Transverse colon (tissue), 4 donors: ENCODE results near the gene SEPTIN12. TPM values are rescaled to one million over a fixed set of nuclear protein-coding genes. Genes with fewer than 3 reads are reported as not detected.

Experiments
- DNase-seq: peaks from one replicate; pipeline ENCODE4 v3.0.0-alpha.2; 2019
- H3K27ac ChIP-seq, 4 donors: fragments of 200-600 bp; sonication (generic); 2 replicates each; pipeline ENCODE4 v1.5.1; 2016 to 2018; ENCODE audit warnings: inconsistent platforms in 4 of 4
- H3K27me3 ChIP-seq: fragments of 200-600 bp; sonication (generic); 2 replicates; pipeline ENCODE4 v1.5.1; 2017; ENCODE audit warnings: inconsistent platforms
- H3K36me3 ChIP-seq, 4 donors: fragments of 200-600 bp; sonication (generic); 2 replicates each; pipeline ENCODE4 v1.5.1; 2017 to 2019; ENCODE audit warnings: inconsistent platforms in 4 of 4
- H3K4me1 ChIP-seq, 4 donors: fragments of 200-600 bp; sonication (generic); 2 replicates each; pipeline ENCODE4 v1.5.1; 2017 to 2020; ENCODE audit warnings: inconsistent platforms in 4 of 4
- H3K4me3 ChIP-seq, 4 donors: fragments of 200-600 bp; sonication (generic); 1 replicate in 1 of 4; 2 replicates in 3 of 4; pipeline versions ENCODE4 v1.5.1 to v1.6.1; 2017 to 2019; ENCODE audit warnings: inconsistent platforms in 4 of 4
- H3K9me3 ChIP-seq, 2 donors: fragments of 200-600 bp; sonication (generic); 2 replicates each; pipeline ENCODE4 v1.5.1; 2017 to 2019; ENCODE audit warnings: inconsistent platforms in 2 of 2
- EP300 ChIP-seq: sonication (generic); formaldehyde crosslinking; IDR thresholded peaks from one replicate; pipeline ENCODE4 v1.6.1; 2017; ENCODE audit warnings: antibody characterized with exemption, low read depth
- POLR2A ChIP-seq: fragments of 450-650 bp; IDR thresholded peaks from one replicate; pipeline ENCODE4 v1.6.1; 2016; ENCODE audit warnings: antibody characterized with exemption, mild to moderate bottlenecking, moderate library complexity
- POLR2AphosphoS5 ChIP-seq, 3 donors: sonication (generic); formaldehyde crosslinking; IDR thresholded peaks; one replicate each; pipeline ENCODE4 v1.6.1; 2016; ENCODE audit warnings: antibody characterized with exemption in 3 of 3
- WGBS, 2 donors: methylation state at CpG; one replicate each; pipeline ENCODE4 v1.1.5; 2018; ENCODE audit warnings: low coverage in 1 of 2; 5-methylcytosine and 5-hydroxymethylcytosine counted together
- in situ Hi-C, 4 donors: fragments of 200-750 bp; cut with MboI; loops; one replicate each; pipeline versions ENCODE4 v1.15.0 to v1.15.1; 2017; ENCODE audit warnings: low sequenced_read_pairs in 3 of 4, low pct_ligation_motif_present in 1 of 4, low pct_unique_long_range_greater_than_20kb in 1 of 4
- intact Hi-C: fragments of 100-400 bp; cut with DNase I; formaldehyde crosslinking; loops from one replicate; pipeline ENCODE4 v1.15.1; 2023; ENCODE audit warnings: low total_unique reads
- total RNA-seq, 4 donors: library from RNA; depleted of rRNA; stranded (reverse); fragments of >200 nt; gene quantifications; one replicate each; pipeline ENCODE4 v1.1.0, GENCODE V29; 2016
- TF ChIP-seq, protein P1 (sequence below), 5 experiments: fragments of 200-600 bp in 3 of 5; fragments of 450-650 bp in 2 of 5; sonication (generic) in 3 of 5; IDR thresholded peaks; 1 replicate in 2 of 5; 2 replicates in 3 of 5; pipeline ENCODE4 v1.5.1; 2016 to 2017; ENCODE audit warnings: antibody characterized with exemption in 5 of 5, inconsistent platforms in 3 of 5, mild to moderate bottlenecking in 2 of 5, moderate library complexity in 1 of 5

Gene SEPTIN12
- total RNA-seq, 4 donors from 2014 or later = not detected

- H3K36me3 ChIP-seq = peaks cover 0 to 38% (median 12%) of the 10 kb centered on the region in 4 donors
- intact Hi-C loops = no loop called here
- TF ChIP-seq POLR2AphosphoS5 (IDR thresholded peaks at IDR 0.05) (no peak), POLR2A (no peak), EP300 (no peak)
- TF ChIP-seq, protein P1, sequence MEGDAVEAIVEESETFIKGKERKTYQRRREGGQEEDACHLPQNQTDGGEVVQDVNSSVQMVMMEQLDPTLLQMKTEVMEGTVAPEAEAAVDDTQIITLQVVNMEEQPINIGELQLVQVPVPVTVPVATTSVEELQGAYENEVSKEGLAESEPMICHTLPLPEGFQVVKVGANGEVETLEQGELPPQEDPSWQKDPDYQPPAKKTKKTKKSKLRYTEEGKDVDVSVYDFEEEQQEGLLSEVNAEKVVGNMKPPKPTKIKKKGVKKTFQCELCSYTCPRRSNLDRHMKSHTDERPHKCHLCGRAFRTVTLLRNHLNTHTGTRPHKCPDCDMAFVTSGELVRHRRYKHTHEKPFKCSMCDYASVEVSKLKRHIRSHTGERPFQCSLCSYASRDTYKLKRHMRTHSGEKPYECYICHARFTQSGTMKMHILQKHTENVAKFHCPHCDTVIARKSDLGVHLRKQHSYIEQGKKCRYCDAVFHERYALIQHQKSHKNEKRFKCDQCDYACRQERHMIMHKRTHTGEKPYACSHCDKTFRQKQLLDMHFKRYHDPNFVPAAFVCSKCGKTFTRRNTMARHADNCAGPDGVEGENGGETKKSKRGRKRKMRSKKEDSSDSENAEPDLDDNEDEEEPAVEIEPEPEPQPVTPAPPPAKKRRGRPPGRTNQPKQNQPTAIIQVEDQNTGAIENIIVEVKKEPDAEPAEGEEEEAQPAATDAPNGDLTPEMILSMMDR (IDR thresholded peaks at IDR 0.05) = no peak
These were observed 34.9 kb downstream of the SEPTIN12 start for GRCh38 chr16:4753227-4753626.

DNA sequence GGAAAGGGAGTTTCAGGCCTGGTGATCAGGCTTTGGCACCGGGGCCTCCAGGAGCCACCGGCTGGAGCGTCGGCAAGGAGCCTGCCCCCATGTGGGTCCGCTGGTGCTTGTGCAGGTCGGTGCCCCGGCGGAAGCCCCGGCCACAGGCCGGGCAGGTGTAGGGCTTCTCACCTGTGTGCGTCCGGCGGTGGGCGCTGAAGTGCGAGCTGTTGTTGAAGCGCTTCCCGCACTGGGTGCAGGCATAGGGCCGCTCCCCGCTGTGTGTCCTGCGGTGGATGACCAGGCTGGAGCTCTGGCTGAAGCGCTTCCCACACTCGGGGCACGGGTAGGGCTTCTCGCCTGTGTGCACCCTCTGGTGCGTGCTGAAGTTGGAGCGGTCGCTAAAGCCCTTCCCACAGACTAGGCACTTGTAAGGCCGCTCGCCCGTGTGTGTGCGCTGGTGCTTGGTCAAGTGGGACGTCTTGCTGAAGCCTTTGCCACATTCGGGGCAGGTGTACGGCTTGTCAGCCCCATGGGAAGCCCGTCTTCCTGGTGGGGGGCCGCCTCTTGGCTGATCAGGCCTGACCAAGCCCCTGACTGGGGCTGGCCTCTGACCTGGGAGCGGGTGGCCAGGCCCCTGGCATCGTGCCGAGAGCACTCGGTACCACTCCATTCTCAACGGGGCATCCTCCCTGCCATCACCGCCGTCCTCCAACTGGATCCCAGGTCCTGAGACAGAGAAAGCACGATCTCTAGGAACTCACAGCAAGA is 35.6 kb downstream of the SEPTIN12 start:
- 92% methylated on average over 31 of the region's 44 CpGs; no CpG with 5 or more reads in 1 of the 2 donors for WGBS, 2 donors
- no peak for DNase-seq
- Histone ChIP-seq H3K9me3 (no peaks in the 10 kb centered on the region), H3K27ac (no peak overlapping the region), H3K4me1 (peaks cover 0 to 3% (median under 1%) of the 10 kb centered on the region in 4 donors), H3K27me3 (no peaks in the 10 kb centered on the region), H3K36me3 (peaks cover 0 to 32% (median 10%) of the 10 kb centered on the region in 4 donors), H3K4me3 (no peak overlapping the region)
- in situ Hi-C loops = no loop called here
- intact Hi-C loops = no loop called here
- TF ChIP-seq POLR2AphosphoS5 (IDR thresholded peaks at IDR 0.05) = no peak
- TF ChIP-seq, protein P1 (IDR thresholded peaks at IDR 0.05) = no peak
- no peak for TF ChIP-seq POLR2A
- no peak for TF ChIP-seq EP300

More at GRCh38 chr16:4753227-4753626, 34.9 kb downstream of the SEPTIN12 start:
- 91 to 93% methylated on average over 4 to 11 of the region's 11 CpGs for WGBS, 2 donors
- H3K27me3 ChIP-seq = no peaks in the 10 kb centered on the region
- no peaks in the 10 kb centered on the region for H3K4me1 ChIP-seq
- H3K9me3 ChIP-seq = no peaks in the 10 kb centered on the region
- DNase-seq = no peak
- in situ Hi-C loops = no loop called here
- H3K27ac ChIP-seq = no peak overlapping the region
- H3K4me3 ChIP-seq = no peak overlapping the region

DNA sequence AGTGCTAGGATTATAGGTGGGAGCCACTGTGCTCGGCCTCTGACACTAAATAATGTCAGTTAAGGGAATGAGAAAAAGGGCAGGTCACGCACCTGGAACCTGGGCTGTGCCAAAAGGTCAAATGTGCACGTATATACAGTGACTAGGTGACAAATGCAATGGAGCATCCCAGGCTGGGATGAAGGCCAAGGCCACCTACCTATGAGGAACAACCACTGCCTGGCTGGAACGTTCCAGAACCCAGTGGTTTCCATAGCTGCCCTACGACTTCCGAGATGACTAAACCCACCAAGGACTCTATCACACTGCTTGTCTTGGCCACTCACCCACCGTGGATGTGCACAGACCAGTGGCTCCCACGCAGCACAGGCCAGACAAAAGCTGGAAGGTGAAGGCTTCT is 37.2 kb downstream of the SEPTIN12 start:
- Histone ChIP-seq H3K4me1 (peaks cover 0 to 10% (median 4%) of the 10 kb centered on the region in 4 donors), H3K36me3 (peaks cover 0 to 24% (median 10%) of the 10 kb centered on the region in 4 donors), H3K9me3 (no peaks in the 10 kb centered on the region), H3K27me3 (no peaks in the 10 kb centered on the region), H3K27ac (no peak overlapping the region), H3K4me3 (no peak overlapping the region)
- WGBS, 2 donors = 73 to 85% methylated on average over 3 to 8 of the region's 8 CpGs
- in situ Hi-C loops = no loop called here
- intact Hi-C loops = no loop called here
- no peak for DNase-seq
- TF ChIP-seq EP300 (no peak), POLR2AphosphoS5 (IDR thresholded peaks at IDR 0.05) (no peak), POLR2A (no peak)
- TF ChIP-seq, protein P1 (IDR thresholded peaks at IDR 0.05) = no peak

GRCh38 chr16:4749700-4750257 is 38.4 kb downstream of the SEPTIN12 start:
- WGBS, 2 donors = 89 to 90% methylated on average over 2 to 9 of the region's 10 CpGs
- no peak overlapping the region for H3K4me3 ChIP-seq
- TF ChIP-seq, protein P1 (IDR thresholded peaks at IDR 0.05) = no peak
- TF ChIP-seq POLR2AphosphoS5 (IDR thresholded peaks at IDR 0.05) (no peak), POLR2A (no peak), EP300 (no peak)
- no peaks in the 10 kb centered on the region for H3K27me3 ChIP-seq
- no peaks in the 10 kb centered on the region for H3K9me3 ChIP-seq
- H3K4me1 ChIP-seq = peaks cover 0 to 10% (median 4%) of the 10 kb centered on the region in 4 donors
- no peak overlapping the region for H3K27ac ChIP-seq
- DNase-seq = no peak
- intact Hi-C loops = loop anchor here (5.0 kb wide), 1 partner anchor 293 kb away; no protein-coding TSS in a partner anchor
- H3K36me3 ChIP-seq = peaks cover 0 to 14% (median 6%) of the 10 kb centered on the region in 4 donors
- in situ Hi-C loops = no loop called here
